Measurements from ENCODE around the gene ZNF737.

Gene ZNF737

DNA sequence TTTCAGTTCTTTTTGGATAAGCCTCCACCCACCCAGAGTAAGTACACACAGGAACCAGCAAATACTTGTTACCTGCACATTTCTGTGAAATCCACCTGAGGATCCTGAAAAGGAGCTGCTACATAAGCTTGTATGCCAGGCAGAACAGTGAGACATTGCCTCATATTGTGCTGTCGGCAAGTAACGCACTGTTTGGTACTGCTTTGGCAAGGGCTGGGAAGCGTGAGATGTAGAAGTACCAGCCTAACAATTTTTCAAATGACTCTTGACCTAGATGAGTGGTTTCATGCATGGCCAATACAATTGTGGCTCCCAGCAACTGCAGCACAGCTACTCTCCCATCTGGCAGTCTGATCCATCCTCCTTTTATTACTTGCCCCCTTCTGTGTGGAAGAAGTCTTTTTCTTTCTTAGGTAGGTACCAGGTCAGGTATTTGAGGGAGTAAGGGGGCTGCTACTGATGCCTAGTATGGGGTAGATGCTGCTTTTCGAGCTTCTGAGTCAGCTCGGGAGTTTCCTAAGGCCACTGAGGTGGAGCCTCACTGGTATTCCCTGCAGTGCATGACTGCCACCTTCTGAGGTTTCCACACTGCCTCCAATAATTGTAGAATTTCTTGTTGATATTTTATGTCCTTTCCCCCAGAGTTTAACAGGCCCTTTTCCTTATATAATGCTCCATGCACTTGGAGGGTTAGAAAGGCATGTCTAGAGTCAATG lies 52.2 kb downstream of the ZNF737 start:
- Histone ChIP-seq H3K9me3 (ENCODE audit: control insufficient read depth in 2 of 2, low read length in 2 of 2) (peaks cover 0 to 4% of the 10 kb centered on the region in 2 donors), H3K9ac (ENCODE audit: low read depth in 1 of 2, low read length in 2 of 2) (no peak overlapping the region), H3K4me3 (ENCODE audit: low read length in 2 of 2) (no peak overlapping the region), H3K27ac (ENCODE audit: low read depth in 2 of 2, low read length in 2 of 2) (no peak overlapping the region), H3K27me3 (ENCODE audit: control insufficient read depth in 2 of 2, insufficient read depth in 2 of 2, low read length in 2 of 2) (no peaks in the 10 kb centered on the region), H3K4me1 (ENCODE audit: control insufficient read depth in 2 of 2, insufficient read depth in 2 of 2, low read length in 2 of 2) (no peaks in the 10 kb centered on the region), H3K36me3 (ENCODE audit: control insufficient read depth in 2 of 2, insufficient read depth in 2 of 2, low read length in 2 of 2) (no peaks in the 10 kb centered on the region)

DNA sequence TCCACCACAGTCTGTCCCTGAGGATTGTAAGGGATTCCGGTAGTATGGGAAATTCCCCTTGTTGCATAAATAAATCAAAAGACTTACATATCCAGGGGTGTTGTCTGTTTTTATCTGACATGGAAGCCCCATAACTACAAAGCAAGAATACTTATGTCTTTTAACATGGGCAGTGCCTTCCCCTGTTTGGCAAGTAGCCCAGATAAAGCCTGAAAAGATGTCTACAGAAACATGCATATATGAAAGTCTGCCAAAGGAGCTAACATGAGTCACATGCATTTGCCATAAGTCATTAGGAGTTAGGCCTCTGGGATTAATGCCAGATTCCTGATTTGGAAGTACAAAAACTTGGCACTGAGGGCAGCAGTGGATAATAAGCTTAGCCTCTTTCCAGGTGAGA lies 62.1 kb downstream of the ZNF737 start:
- Histone ChIP-seq H3K4me3 (ENCODE audit: low read length in 2 of 2) (no peak overlapping the region), H3K9ac (ENCODE audit: low read depth in 1 of 2, low read length in 2 of 2) (no peak overlapping the region), H3K4me1 (ENCODE audit: control insufficient read depth in 2 of 2, insufficient read depth in 2 of 2, low read length in 2 of 2) (no peaks in the 10 kb centered on the region), H3K36me3 (ENCODE audit: control insufficient read depth in 2 of 2, insufficient read depth in 2 of 2, low read length in 2 of 2) (no peaks in the 10 kb centered on the region), H3K9me3 (ENCODE audit: control insufficient read depth in 2 of 2, low read length in 2 of 2) (peaks cover 0 to 6% of the 10 kb centered on the region in 2 donors), H3K27ac (ENCODE audit: low read depth in 2 of 2, low read length in 2 of 2) (no peak overlapping the region), H3K27me3 (ENCODE audit: control insufficient read depth in 2 of 2, insufficient read depth in 2 of 2, low read length in 2 of 2) (no peaks in the 10 kb centered on the region)

Data from mucosa of rectum (tissue), 2 donors.